ENCODE results near the gene PRAME. TPM values are rescaled to one million over a fixed set of nuclear protein-coding genes. Genes with fewer than 3 reads are reported as not detected.

Gene PRAME
- total and polyA plus RNA-seq, 2 donors (not counting 3 experiments of a cell fraction or from before 2014, with no cell fraction given): 0.07 TPM; not detected in 1

DNA sequence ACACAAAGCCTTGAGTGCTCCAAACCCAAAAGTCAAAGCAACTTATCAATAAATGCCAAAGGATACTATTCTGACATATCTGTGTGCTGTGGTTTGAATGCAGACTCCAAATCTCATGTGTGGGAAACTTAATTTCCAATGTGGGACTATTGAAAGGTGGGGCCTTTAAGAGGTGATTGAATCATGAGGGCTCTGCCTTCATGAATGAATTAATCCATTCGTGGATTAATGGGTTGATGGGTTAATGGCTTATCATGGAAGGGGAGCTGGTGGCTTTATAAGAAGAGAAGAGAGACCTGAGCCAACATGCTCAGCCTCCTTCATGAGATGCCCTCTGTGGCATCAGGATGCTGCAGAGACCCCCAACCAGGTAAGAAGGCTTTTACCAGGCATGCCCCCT, 22.1 kb downstream of the PRAME start:
- Histone ChIP-seq H3K27ac (ENCODE audit: insufficient read depth, low read depth, low read length) (no peak overlapping the region), H3K36me3 (ENCODE audit: control insufficient read depth in 2 of 2, extremely low read depth in 1 of 2, insufficient read depth in 2 of 2, low read length in 2 of 2) (no peaks in the 10 kb centered on the region), H3K9me1 (replicated peaks; ENCODE audit: control insufficient read depth, extremely low read depth, insufficient read depth, low read length) (no peaks in the 10 kb centered on the region), H2AFZ (ENCODE audit: low read depth, low read length) (no peak overlapping the region), H3K4me3 (replicated peaks in 1 of 3; ENCODE audit: insufficient read depth in 1 of 3, low read depth in 1 of 3, low read length in 3 of 3) (no peak overlapping the region), H3K9ac (replicated peaks; ENCODE audit: extremely low read depth, insufficient read depth, low read length) (no peak overlapping the region), H3K79me2 (ENCODE audit: control insufficient read depth, insufficient read depth, low read length) (no peaks in the 10 kb centered on the region), H3K4me1 (ENCODE audit: control insufficient read depth, extremely low read depth, insufficient read depth, low read length) (no peaks in the 10 kb centered on the region), H3K9me3 (replicated peaks; ENCODE audit: control insufficient read depth, insufficient read depth, low read length) (no peaks in the 10 kb centered on the region), H4K20me1 (replicated peaks; ENCODE audit: control insufficient read depth, extremely low read depth, insufficient read depth, low read length) (no peaks in the 10 kb centered on the region), H3K27me3 (ENCODE audit: control insufficient read depth in 2 of 2, insufficient read depth in 2 of 2, low read length in 2 of 2) (peaks cover 0 to 3% of the 10 kb centered on the region in 2 experiments), H3K4me2 (ENCODE audit: insufficient read depth, low read length) (no peak overlapping the region)
- ChIA-PET POLR2A (no interaction called here), CTCF (no interaction called here)
- TF ChIP-seq, protein P1, sequence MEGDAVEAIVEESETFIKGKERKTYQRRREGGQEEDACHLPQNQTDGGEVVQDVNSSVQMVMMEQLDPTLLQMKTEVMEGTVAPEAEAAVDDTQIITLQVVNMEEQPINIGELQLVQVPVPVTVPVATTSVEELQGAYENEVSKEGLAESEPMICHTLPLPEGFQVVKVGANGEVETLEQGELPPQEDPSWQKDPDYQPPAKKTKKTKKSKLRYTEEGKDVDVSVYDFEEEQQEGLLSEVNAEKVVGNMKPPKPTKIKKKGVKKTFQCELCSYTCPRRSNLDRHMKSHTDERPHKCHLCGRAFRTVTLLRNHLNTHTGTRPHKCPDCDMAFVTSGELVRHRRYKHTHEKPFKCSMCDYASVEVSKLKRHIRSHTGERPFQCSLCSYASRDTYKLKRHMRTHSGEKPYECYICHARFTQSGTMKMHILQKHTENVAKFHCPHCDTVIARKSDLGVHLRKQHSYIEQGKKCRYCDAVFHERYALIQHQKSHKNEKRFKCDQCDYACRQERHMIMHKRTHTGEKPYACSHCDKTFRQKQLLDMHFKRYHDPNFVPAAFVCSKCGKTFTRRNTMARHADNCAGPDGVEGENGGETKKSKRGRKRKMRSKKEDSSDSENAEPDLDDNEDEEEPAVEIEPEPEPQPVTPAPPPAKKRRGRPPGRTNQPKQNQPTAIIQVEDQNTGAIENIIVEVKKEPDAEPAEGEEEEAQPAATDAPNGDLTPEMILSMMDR (IDR thresholded peaks at IDR 0.05; ENCODE audit: extremely low read depth in 1 of 2, insufficient read depth in 1 of 2, low read depth in 1 of 2, low read length in 2 of 2): no peak
- no peak for TF ChIP-seq EZH2 (IDR thresholded peaks at IDR 0.05; ENCODE audit: borderline replicate concordance, low read depth, low read length, severe bottlenecking)
- TF ChIP-seq POLR2A (IDR thresholded peaks at IDR 0.05; ENCODE audit: low read depth, low read length): no peak
- TF ChIP-seq, protein P2, sequence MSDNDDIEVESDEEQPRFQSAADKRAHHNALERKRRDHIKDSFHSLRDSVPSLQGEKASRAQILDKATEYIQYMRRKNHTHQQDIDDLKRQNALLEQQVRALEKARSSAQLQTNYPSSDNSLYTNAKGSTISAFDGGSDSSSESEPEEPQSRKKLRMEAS (IDR thresholded peaks at IDR 0.05; ENCODE audit: insufficient read depth, insufficient read length): no peak
- TF ChIP-seq FOS (IDR thresholded peaks at IDR 0.05; ENCODE audit: borderline replicate concordance, insufficient read depth, low read length): no peak
- intact Hi-C loops (cut with micrococcal nuclease) (no loop called here), dilution Hi-C loops (cut with MboI; ENCODE audit: extremely low pct_ligation_motif_present, low sequenced_read_pairs) (no loop called here)
- no peak for DNase-seq (ENCODE audit: low read depth, low spot score)
- no peak for FAIRE-seq
- no TSS peak for BruUV-seq (replicated peaks)

DNA sequence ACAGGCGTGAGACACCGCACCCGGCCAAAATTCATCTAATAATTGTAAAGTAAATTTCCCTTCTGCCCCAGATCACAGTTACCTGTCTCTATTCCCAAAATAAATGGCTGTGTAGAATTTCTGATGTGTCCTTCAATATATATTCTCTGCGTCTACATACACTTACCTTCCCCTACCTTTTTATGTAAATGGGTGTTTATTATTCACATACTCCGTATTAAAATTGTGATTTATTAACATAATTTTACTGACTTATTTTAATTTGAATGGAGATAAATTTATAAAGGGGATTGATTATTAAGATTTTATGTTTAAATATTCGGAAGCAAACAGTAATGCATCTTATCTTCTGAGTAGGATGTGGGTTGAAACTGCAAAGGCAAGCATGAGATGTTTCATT, 22.6 kb downstream of the PRAME start:
- intact Hi-C loops (cut with micrococcal nuclease) (no loop called here), dilution Hi-C loops (cut with MboI; ENCODE audit: extremely low pct_ligation_motif_present, low sequenced_read_pairs) (no loop called here)
- Histone ChIP-seq H3K4me1 (ENCODE audit: control insufficient read depth, extremely low read depth, insufficient read depth, low read length) (no peaks in the 10 kb centered on the region), H3K27me3 (ENCODE audit: control insufficient read depth in 2 of 2, insufficient read depth in 2 of 2, low read length in 2 of 2) (peaks cover 0 to 3% of the 10 kb centered on the region in 2 experiments), H3K27ac (ENCODE audit: insufficient read depth, low read depth, low read length) (no peak overlapping the region), H3K9me1 (replicated peaks; ENCODE audit: control insufficient read depth, extremely low read depth, insufficient read depth, low read length) (no peaks in the 10 kb centered on the region), H3K9me3 (replicated peaks; ENCODE audit: control insufficient read depth, insufficient read depth, low read length) (no peaks in the 10 kb centered on the region), H3K36me3 (ENCODE audit: control insufficient read depth in 2 of 2, extremely low read depth in 1 of 2, insufficient read depth in 2 of 2, low read length in 2 of 2) (no peaks in the 10 kb centered on the region), H3K4me3 (replicated peaks in 1 of 3; ENCODE audit: insufficient read depth in 1 of 3, low read depth in 1 of 3, low read length in 3 of 3) (no peak overlapping the region), H3K79me2 (ENCODE audit: control insufficient read depth, insufficient read depth, low read length) (no peaks in the 10 kb centered on the region), H4K20me1 (replicated peaks; ENCODE audit: control insufficient read depth, extremely low read depth, insufficient read depth, low read length) (no peaks in the 10 kb centered on the region), H3K9ac (replicated peaks; ENCODE audit: extremely low read depth, insufficient read depth, low read length) (no peak overlapping the region), H3K4me2 (ENCODE audit: insufficient read depth, low read length) (no peak overlapping the region), H2AFZ (ENCODE audit: low read depth, low read length) (no peak overlapping the region)
- TF ChIP-seq FOS (IDR thresholded peaks at IDR 0.05; ENCODE audit: borderline replicate concordance, insufficient read depth, low read length) (no peak), GATA2 (IDR thresholded peaks at IDR 0.05; ENCODE audit: insufficient read depth, insufficient read length, low read depth, low read length) (no peak), EZH2 (IDR thresholded peaks at IDR 0.05; ENCODE audit: borderline replicate concordance, low read depth, low read length, severe bottlenecking) (no peak), MYC (IDR thresholded peaks at IDR 0.05; ENCODE audit: low read depth, low read length) (no peak), JUN (IDR thresholded peaks at IDR 0.05; ENCODE audit: borderline replicate concordance, insufficient read depth, insufficient read length, low read depth) (no peak), POLR2A (IDR thresholded peaks at IDR 0.05; ENCODE audit: low read depth, low read length) (no peak), POLR2AphosphoS5 (IDR thresholded peaks at IDR 0.05; ENCODE audit: insufficient read depth, low read depth, low read length) (no peak)
- TF ChIP-seq, protein P2 (IDR thresholded peaks at IDR 0.05; ENCODE audit: insufficient read depth, insufficient read length): no peak
- TF ChIP-seq, protein P1 (IDR thresholded peaks at IDR 0.05; ENCODE audit: extremely low read depth in 1 of 2, insufficient read depth in 1 of 2, low read depth in 1 of 2, low read length in 2 of 2): no peak
- POLR2A ChIA-PET: no interaction called here
- CTCF ChIA-PET: no interaction called here
- FAIRE-seq: no peak
- no TSS peak for BruUV-seq (replicated peaks)
- no peak for DNase-seq (ENCODE audit: low read depth, low spot score)

All from endothelial cell of umbilical vein (primary cell).